A172 (cell line): ENCODE measurements around the gene CYTH1. TPM values are rescaled to one million over a fixed set of nuclear protein-coding genes. Genes with fewer than 3 reads are reported as not detected.

Experiments used
- DNase-seq: peaks from one replicate; pipeline ENCODE4 v3.0.0-alpha.2; 2015; ENCODE audit warnings: low spot score
- total RNA-seq: library from RNA; depleted of rRNA; stranded (reverse); fragments of >200 nt; shearing (Covaris generic); gene quantifications from 2 replicates; pipeline ENCODE4 v1.2.3, GENCODE V29; 2014

CYTH1 gene
- total RNA-seq, 1 experiment from 2014 or later: 25.5 TPM

- DNase-seq: peak; percentile 41
Measured at GRCh38 chr17:78735832-78736525, 46.1 kb downstream of the CYTH1 start.

GRCh38 chr17:78734793-78735641, 47.1 kb downstream of the CYTH1 start:
- DNase-seq: no peak

- DNase-seq: no peak
Measured at GRCh38 chr17:78732354-78732753, 49.7 kb downstream of the CYTH1 start.

- DNase-seq: no peak
Measured at GRCh38 chr17:78731904-78732303, 50.2 kb downstream of the CYTH1 start.

- no peak for DNase-seq
Measured at GRCh38 chr17:78729641-78730040, 52.4 kb downstream of the CYTH1 start.

GRCh38 chr17:78728495-78728894, 53.6 kb downstream of the CYTH1 start:
- no peak for DNase-seq

GRCh38 chr17:78727476-78728229, 54.4 kb downstream of the CYTH1 start:
- no peak for DNase-seq

GRCh38 chr17:78727057-78727456, 55.0 kb downstream of the CYTH1 start:
- DNase-seq: no peak

GRCh38 chr17:78726513-78726912, 55.6 kb downstream of the CYTH1 start:
- no peak for DNase-seq

- no peak for DNase-seq
Measured at GRCh38 chr17:78725448-78726021, 56.5 kb downstream of the CYTH1 start.

GRCh38 chr17:78724999-78725398, 57.1 kb downstream of the CYTH1 start:
- DNase-seq: no peak

GRCh38 chr17:78724544-78724943, 57.5 kb downstream of the CYTH1 start:
- DNase-seq: no peak

GRCh38 chr17:78723957-78724356, 58.1 kb downstream of the CYTH1 start:
- DNase-seq: no peak

GRCh38 chr17:78723001-78723796, 58.9 kb downstream of the CYTH1 start:
- DNase-seq: no peak

- DNase-seq: no peak
Measured at GRCh38 chr17:78722246-78722761, 59.8 kb downstream of the CYTH1 start.

- DNase-seq: no peak
Measured at GRCh38 chr17:78719630-78720298, 62.3 kb downstream of the CYTH1 start.

- DNase-seq: no peak
Measured at GRCh38 chr17:78718575-78719208, 63.4 kb downstream of the CYTH1 start.

GRCh38 chr17:78717431-78717980, 64.6 kb downstream of the CYTH1 start:
- no peak for DNase-seq

- DNase-seq: peak; percentile 40
Measured at GRCh38 chr17:78716814-78717393, 65.2 kb downstream of the CYTH1 start.
